Panc1 (cell line): ENCODE measurements around the gene MYO19.

Experiments
- CTCF ChIP-seq: fragments of 450-650 bp; IDR thresholded peaks from 2 replicates; pipeline ENCODE4 v1.5.1; 2017; ENCODE audit warnings: mild to moderate bottlenecking
- POLR2AphosphoS5 ChIP-seq: IDR thresholded peaks from 2 replicates; pipeline ENCODE4 v1.6.1; 2012; ENCODE audit warnings: mild to moderate bottlenecking, low read depth, low read length, moderate library complexity
- REST ChIP-seq, 2 experiments: IDR thresholded peaks; 2 replicates each; pipeline ENCODE4 v1.6.1; 2011 to 2012; ENCODE audit warnings: low read depth in 2 of 2, control low read depth in 1 of 2, low read length in 1 of 2, mild to moderate bottlenecking in 1 of 2, moderate library complexity in 1 of 2; ENCODE audit not compliant: insufficient read depth in 1 of 2
- SIN3A ChIP-seq: IDR thresholded peaks from 2 replicates; pipeline ENCODE4 v1.6.1; 2012; ENCODE audit warnings: low read depth, mild to moderate bottlenecking, low read length, moderate library complexity, borderline replicate concordance; ENCODE audit not compliant: insufficient read depth
- TCF7L2 ChIP-seq: IDR thresholded peaks from 2 replicates; pipeline ENCODE4 v1.6.1; 2011; ENCODE audit warnings: mild to moderate bottlenecking, low read depth, low read length, inconsistent platforms

GRCh38 chr17:36545077-36545464, 10.4 kb upstream of the MYO19 start:
- TF ChIP-seq CTCF: no peak
- no peak for TF ChIP-seq REST (IDR thresholded peaks at IDR 0.05; ENCODE audit: insufficient read depth in 1 of 2, low read depth in 2 of 2, low read length in 1 of 2)
- TF ChIP-seq POLR2AphosphoS5: no peak
- TF ChIP-seq TCF7L2: no peak
- TF ChIP-seq SIN3A: no peak
